HCT116 (cell line): ENCODE data around the gene FAM167B. TPM values are rescaled to one million over a fixed set of nuclear protein-coding genes. Genes with fewer than 3 reads are reported as not detected.

Experiments
- total RNA-seq: library from RNA; stranded (reverse); gene quantifications from one replicate; pipeline ENCODE4 v1.2.1, GENCODE V29; 2021; ENCODE audit not compliant: unreplicated experiment

FAM167B gene
- total RNA-seq, 1 experiment from 2014 or later = 0.42 TPM

Other genes starting within 250 kb of the FAM167B start
- gene KHDRBS1, start 233.4 kb upstream of the FAM167B start, total RNA-seq = 215 TPM
- gene TMEM39B, start 174.3 kb upstream of the FAM167B start, total RNA-seq = 22.8 TPM
- 79.9 TPM for gene KPNA6, start 139.2 kb upstream of the FAM167B start, total RNA-seq
- gene TXLNA, start 67.5 kb upstream of the FAM167B start, total RNA-seq = 37.2 TPM
- 5.9 TPM for gene CCDC28B, start 46.6 kb upstream of the FAM167B start, total RNA-seq
- 4.7 TPM for gene IQCC, start 41.6 kb upstream of the FAM167B start, total RNA-seq
- gene DCDC2B, start 38.1 kb upstream of the FAM167B start, total RNA-seq = 0.27 TPM
- 12.3 TPM for gene TMEM234, start 24.9 kb upstream of the FAM167B start, total RNA-seq
- gene EIF3I, start 24.8 kb upstream of the FAM167B start, total RNA-seq = 323 TPM
- 0.79 TPM for gene LCK, start 4.0 kb downstream of the FAM167B start, total RNA-seq
- 232 TPM for gene HDAC1, start 44.9 kb downstream of the FAM167B start, total RNA-seq
- 127 TPM for gene MARCKSL1, start 89.0 kb downstream of the FAM167B start, total RNA-seq
- gene FAM229A, start 115.3 kb downstream of the FAM167B start, total RNA-seq = 16.1 TPM
- 1.6 TPM for gene TSSK3, start 115.3 kb downstream of the FAM167B start, total RNA-seq
- gene BSDC1, start 147.2 kb downstream of the FAM167B start, total RNA-seq = 47.0 TPM
- 0.25 TPM for gene ZBTB8B, start 217.8 kb downstream of the FAM167B start, total RNA-seq